GM12875 (cell line): Measurements from ENCODE around the gene CNTNAP2.
"Not testable (repeated sequence)": the region's sequence is repeated elsewhere in the genome, so short reads cannot be mapped to it uniquely, and the experiment has no call there.

Source experiments
- H3K4me3 ChIP-seq: one replicate; pipeline ENCODE4 v1.5.1; 2011; ENCODE audit warnings: low read depth, low read length, control low read depth
- CTCF ChIP-seq: IDR thresholded peaks from 2 replicates; pipeline ENCODE4 v1.5.1; 2011; ENCODE audit warnings: low read depth, mild to moderate bottlenecking, control low read depth, inconsistent platforms, low read length, moderate library complexity, borderline replicate concordance; ENCODE audit not compliant: insufficient read depth

CNTNAP2 gene

GRCh38 chr7:148288592-148289151, 2172.1 kb downstream of the CNTNAP2 start:
- no peak overlapping the region for H3K4me3 ChIP-seq
- TF ChIP-seq CTCF = no peak

- no peak for TF ChIP-seq CTCF
- no peak overlapping the region for H3K4me3 ChIP-seq
Observed at GRCh38 chr7:148289630-148290029, 2173.0 kb downstream of the CNTNAP2 start.

DNA sequence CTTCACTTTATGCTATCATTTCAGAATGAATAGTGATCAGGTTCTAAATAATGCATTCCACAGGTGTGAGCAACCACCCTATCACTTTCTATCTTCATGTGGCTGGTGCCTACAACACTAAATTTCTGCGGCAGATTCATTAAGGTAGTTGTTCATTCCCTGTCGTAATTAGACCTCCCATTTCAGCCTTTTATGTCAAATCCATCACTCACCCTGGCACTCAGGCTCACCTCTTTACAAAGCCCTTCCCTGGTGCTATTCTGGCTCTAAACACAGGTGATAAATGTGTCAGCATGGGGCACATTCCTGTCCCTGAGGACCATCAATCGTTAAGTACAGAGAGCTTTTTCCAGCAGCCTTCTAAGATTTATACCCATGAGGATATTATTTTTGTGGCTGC, 2173.9 kb downstream of the CNTNAP2 start:
- no peak overlapping the region for H3K4me3 ChIP-seq
- TF ChIP-seq CTCF = no peak

DNA sequence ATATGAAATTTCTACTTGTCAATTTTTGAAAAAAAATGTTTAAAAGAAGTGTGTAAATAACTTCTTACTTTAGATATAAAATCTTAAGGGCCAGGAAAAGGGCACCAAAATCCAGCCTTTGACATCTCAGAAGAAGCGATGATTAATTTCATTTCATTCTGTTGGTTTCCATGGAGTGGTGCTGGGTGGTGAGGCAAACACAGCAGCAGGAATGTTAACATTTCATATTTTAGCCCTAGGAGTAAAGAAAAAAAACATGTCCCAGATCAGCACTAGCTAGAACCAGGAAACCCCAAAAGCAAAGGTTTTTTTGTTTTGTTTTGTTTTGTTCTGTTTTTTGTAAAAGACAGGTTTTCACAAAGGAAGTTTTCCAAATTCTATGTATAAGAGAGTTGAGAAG, 2175.2 kb downstream of the CNTNAP2 start:
- no peak for TF ChIP-seq CTCF

DNA sequence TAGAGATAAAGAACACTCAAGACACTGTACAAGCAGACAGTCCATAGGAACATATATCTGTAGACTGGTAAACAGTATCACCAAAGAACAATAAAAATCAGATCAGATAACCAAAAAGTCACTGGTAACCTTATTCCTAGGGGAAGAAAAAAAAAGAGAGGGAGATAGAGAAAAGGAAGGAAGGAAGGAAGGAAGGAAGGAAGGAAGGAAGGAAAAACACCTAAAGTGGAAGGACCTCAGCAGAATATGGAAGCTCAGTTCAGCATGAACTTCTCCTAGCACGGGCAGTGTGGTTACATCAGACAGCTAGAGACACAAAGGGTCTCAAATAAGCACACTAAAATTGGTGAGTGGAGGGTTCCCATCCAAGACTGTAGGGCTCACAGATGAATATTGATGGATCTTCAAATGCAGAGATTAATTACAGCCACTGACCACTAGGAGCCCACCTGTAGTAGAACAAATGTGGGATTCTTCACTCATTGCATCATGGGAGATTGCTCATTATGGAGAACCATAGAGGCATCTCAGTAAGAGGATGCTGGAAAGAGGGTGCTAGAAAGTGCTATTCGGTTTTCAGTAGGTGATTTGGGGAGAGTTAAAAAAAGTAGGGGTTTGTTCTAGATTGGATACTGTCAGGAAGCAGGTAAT, 2180.5 kb downstream of the CNTNAP2 start:
- H3K4me3 ChIP-seq = no peak overlapping the region
- peak; percentile 19; the same call in 1 of the 2 replicates for TF ChIP-seq CTCF

More for the DNA sequence above, 2175.2 kb downstream of the CNTNAP2 start:
- no peak overlapping the region for H3K4me3 ChIP-seq

GRCh38 chr7:148298768-148299167, 2182.2 kb downstream of the CNTNAP2 start:
- not testable (repeated sequence) for H3K4me3 ChIP-seq

- no peak overlapping the region for H3K4me3 ChIP-seq
- TF ChIP-seq CTCF = no peak
Observed at GRCh38 chr7:148299350-148300276, 2183.0 kb downstream of the CNTNAP2 start.

DNA sequence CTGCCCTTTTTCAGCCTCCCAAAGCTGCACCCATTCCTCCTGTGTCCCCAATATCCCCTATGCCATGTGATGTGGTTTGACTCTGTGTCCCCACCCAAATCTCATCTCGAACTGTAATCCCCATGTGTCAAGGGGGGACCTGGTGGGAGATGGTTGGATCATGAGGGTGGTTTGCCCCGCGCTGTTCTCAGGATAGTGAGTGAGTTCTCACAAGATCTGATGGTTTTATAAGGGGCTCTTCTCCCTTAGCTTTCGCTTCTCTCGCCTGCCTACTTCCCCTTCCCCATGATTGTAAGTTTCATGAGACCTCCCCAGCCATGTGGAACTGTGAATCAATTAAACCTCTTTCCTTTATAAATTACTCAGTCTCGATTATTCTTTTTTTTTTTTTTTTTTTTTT, 2185.8 kb downstream of the CNTNAP2 start:
- H3K4me3 ChIP-seq = not testable (repeated sequence)
